Brain pericyte (primary cell): Measurements from ENCODE around the gene ANGPTL2.

Experiments
- DNase-seq: peaks from one replicate; pipeline ENCODE4 v3.0.0-alpha.2; 2012; ENCODE audit warnings: low read depth, low spot score

The ANGPTL2 gene

GRCh38 chr9:127118597-127119319, 3.7 kb downstream of the ANGPTL2 start:
- no peak for DNase-seq

DNA sequence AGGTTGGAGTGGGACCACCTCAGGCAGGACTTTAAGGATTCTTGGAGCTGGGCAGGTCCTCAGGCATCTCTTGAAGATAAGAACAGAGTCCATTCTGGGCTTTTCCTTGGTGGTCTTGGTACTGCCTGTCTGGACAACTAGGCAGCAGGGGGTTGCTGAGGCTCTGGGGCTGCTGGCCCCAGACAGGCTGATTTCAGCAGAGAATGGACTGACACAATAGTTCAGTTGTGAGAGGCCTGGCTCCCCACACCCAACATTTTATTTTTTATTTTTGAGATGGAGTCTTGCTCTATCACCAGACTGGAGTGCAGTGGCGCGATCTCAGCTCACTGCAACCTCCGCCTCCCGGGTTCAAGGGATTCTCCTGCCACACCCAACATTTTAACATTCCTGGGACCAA, 4.6 kb downstream of the ANGPTL2 start:
- DNase-seq = no peak

DNA sequence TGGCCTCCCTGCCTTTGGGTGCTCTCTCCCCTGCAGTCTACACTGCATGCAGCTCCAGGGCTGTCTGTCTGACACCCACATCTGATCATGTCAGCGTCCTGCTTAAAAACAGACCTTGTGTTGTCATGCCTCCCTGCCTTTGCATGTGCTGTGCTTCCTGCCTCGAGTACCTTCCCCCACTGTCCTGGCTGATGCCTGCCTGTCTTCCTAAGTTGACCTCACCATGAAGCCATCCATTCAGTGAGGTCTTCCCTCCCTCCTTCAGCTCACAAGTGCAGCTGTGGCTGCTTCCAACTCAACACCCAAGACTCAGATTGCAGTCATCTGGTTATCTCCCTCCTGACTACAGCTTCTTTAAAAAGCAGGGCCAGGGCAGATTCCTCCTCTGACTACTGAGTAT, 5.5 kb downstream of the ANGPTL2 start:
- no peak for DNase-seq

GRCh38 chr9:127116088-127116726, 6.2 kb downstream of the ANGPTL2 start:
- no peak for DNase-seq

GRCh38 chr9:127114606-127115005, 7.8 kb downstream of the ANGPTL2 start:
- DNase-seq = no peak

- DNase-seq = no peak
These were observed 9.1 kb downstream of the ANGPTL2 start for GRCh38 chr9:127113191-127113972.

- no peak for DNase-seq
These were observed 9.7 kb downstream of the ANGPTL2 start for GRCh38 chr9:127112735-127113161.

GRCh38 chr9:127112056-127112455, 10.4 kb downstream of the ANGPTL2 start:
- DNase-seq = no peak

DNA sequence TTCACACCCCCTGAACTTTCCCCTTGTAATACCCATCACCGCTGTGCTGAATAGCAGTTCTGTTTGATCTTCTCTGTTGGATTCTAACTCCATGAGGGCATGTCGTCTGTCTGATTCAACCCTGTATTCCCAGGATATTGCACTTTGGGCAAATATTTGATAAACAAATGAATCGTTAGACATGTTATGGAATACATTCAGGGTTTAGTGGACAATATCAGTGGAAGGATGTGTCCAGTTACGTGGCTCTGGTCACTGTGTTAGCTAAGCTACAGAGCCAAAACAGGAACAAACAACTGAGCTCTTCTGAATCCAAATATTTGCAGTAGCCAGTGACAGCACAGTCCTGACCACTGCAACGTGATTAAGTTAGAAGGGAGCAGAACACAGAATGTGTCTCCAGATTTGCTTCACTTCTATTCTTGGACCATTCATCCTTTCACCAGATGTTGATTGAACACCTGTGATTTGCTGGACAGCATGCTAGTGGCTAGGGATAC, 13.2 kb downstream of the ANGPTL2 start:
- no peak for DNase-seq

GRCh38 chr9:127107929-127108876, 14.2 kb downstream of the ANGPTL2 start:
- no peak for DNase-seq

- DNase-seq = no peak
These were observed 15.1 kb downstream of the ANGPTL2 start for GRCh38 chr9:127107171-127107928.

GRCh38 chr9:127106466-127106855, 16.0 kb downstream of the ANGPTL2 start:
- no peak for DNase-seq

GRCh38 chr9:127105805-127106465, 16.5 kb downstream of the ANGPTL2 start:
- DNase-seq = no peak

DNA sequence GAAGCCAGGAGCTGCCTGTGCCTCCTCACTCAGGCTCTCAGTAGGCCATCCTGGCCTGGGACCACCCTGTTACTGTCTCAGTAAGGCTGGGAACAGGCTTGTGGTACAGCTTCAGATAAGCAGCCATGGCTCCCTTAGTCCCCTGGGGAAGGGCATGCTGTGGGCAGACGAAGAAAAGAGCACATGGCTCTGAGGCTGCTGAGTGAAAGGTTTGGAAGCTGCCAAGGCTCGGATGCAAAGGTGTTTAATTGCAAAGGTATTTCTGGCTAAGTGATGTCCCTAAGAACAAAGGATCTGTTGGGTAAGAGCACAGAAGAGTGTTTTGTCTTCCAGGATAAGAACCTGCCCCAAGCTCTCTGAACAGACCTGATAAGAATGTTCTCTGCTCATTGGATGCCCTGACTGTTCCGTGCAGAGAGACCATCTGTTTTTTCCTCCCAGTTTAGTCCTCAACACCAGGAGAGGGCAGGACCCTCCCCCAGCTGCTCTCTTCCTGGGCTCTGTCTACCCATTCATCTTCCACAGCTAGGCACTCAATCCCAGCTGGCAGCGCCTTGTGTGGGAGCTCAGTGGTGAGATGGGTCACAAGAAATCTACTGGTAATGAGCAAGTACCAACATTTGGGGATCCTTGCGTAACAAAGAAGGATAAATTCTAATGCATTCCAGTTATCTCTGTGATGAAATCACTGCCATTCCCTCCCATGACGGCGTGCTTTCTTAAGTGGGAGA, 17.7 kb downstream of the ANGPTL2 start:
- no peak for DNase-seq

DNA sequence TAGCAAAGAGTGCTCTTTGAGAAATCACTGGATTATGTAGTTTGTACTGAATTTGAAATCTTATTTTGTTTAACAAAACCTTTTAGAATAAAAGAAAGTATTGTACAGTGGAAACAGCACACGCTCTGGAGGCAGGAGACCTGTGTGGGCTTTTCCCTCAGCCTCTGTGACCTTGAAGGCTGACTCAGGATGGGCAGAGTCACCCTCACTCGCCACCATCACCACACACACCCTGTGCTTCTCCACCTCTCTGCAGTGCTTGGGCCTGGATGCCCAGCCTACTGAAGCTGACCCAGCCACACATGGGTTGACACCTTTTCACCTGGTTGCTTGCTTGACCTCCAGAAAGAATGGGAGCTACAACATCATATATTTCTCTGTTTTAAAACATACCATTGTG, 19.6 kb downstream of the ANGPTL2 start:
- DNase-seq = no peak

- no peak for DNase-seq
These were observed 20.3 kb downstream of the ANGPTL2 start for GRCh38 chr9:127102176-127102575.

DNA sequence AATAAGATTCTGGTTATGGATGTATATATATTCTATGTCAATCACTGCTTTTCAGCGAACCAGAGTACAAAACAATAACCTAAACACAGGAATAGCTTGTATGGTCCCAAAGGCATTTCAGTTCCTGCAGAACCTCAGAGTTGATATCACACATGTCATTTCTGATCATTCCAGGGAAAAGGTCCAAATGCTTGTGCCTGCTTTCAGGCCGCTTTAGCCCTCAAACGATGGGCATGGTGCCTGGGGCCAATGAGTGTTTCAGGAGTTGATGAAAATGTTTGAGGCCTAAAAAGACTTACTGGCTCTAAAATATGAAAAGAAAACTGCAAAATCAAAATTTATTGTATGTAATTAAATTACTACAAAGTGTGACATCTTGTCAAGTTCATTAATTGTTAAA, 22.8 kb downstream of the ANGPTL2 start:
- DNase-seq = no peak

DNA sequence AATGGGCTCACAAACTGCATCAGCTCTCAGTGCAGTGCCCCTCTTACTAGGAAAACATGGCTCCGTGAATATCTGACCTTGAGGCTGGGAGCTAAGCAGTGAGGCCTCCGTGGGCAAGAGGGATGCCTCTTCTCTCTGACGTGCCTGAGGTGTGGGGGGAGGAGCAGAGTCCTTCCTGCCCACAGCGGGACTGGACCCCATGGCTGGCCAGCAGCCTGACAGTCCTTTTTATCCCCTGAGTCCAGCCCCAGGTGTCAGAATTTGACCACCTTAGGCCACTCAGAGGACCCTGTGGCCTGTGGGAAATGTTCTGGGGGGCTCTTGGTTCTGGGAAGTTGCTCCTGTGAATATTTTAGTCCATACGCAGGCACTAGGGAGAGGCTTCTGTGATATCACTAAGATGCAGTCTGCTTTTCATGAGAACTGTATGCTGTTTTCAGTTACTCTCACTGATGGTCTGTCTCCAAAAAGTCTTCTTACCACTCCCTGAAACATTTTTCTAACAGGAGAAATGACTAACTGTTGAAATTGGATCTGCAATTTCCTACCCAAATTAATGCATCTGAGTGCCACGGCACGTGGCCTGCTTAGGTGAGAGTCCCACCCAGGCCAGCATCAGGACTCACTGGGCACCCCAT, 23.4 kb downstream of the ANGPTL2 start:
- no peak for DNase-seq

- DNase-seq = no peak
These were observed 24.8 kb downstream of the ANGPTL2 start for GRCh38 chr9:127097683-127098082.
